ENCODE results near the gene RPL5. TPM values are rescaled to one million over a fixed set of nuclear protein-coding genes. Genes with fewer than 3 reads are reported as not detected.

The RPL5 gene
- total and polyA plus RNA-seq, 2 experiments from 2014 or later = 2,182 to 3,547 TPM

- TF ChIP-seq CREB1 (CRISPR knock-in tag; IDR thresholded peaks at IDR 0.05; ENCODE audit: low read depth) (no peak), ZNF114 (CRISPR knock-in tag; IDR thresholded peaks at IDR 0.05) (no peak), STAT1 (IDR thresholded peaks at IDR 0.05; ENCODE audit: unreplicated experiment) (no peak), POLR2AphosphoS5 (IDR thresholded peaks at IDR 0.05; ENCODE audit: low read depth) (no peak), CTCF (conservative IDR thresholded peaks at IDR 0.05; ENCODE audit: low read depth in 2 of 2) (no peak), ZNF331 (CRISPR knock-in tag; IDR thresholded peaks at IDR 0.05; ENCODE audit: low read depth) (no peak), ZNF462 (CRISPR knock-in tag; IDR thresholded peaks at IDR 0.05) (no peak), JUNB (IDR thresholded peaks at IDR 0.05; ENCODE audit: unreplicated experiment) (no peak), EZH2phosphoT487 (IDR thresholded peaks at IDR 0.05; ENCODE audit: unreplicated experiment) (no peak), EZH2 (IDR thresholded peaks at IDR 0.05; ENCODE audit: low read depth, unreplicated experiment) (no peak), NANOG (IDR thresholded peaks at IDR 0.05; ENCODE audit: borderline replicate concordance) (no peak), ETS1 (IDR thresholded peaks at IDR 0.05) (no peak), REST (IDR thresholded peaks at IDR 0.05; ENCODE audit: unreplicated experiment) (no peak)
- Histone ChIP-seq H3F3A (replicated peaks; ENCODE audit: low read depth) (no peaks in the 10 kb centered on the region), H3K79me2 (replicated peaks; ENCODE audit: insufficient read depth) (no peaks in the 10 kb centered on the region), H3K27me3 (ENCODE audit: insufficient read depth) (no peaks in the 10 kb centered on the region), H3K4me3 (no peak overlapping the region), H3K9me2 (ENCODE audit: insufficient read depth) (no peaks in the 10 kb centered on the region), H3K36me3 (ENCODE audit: insufficient read depth) (no peaks in the 10 kb centered on the region), H4K20me1 (replicated peaks; ENCODE audit: insufficient read depth) (no peaks in the 10 kb centered on the region), H3K4me2 (no peak overlapping the region), H3K27ac (ENCODE audit: low read depth) (no peak overlapping the region), H2AFZ (no peak overlapping the region), H3K4me1 (ENCODE audit: insufficient read depth) (peaks cover 5% of the 10 kb centered on the region)
- peaks cover 13% of the 10 kb centered on the region; the same call in 2 of the 3 replicates for H3K4me1 Mint-ChIP-seq
- H3K4me3 Mint-ChIP-seq = no peak overlapping the region
- DNase-seq (ENCODE audit: low spot score) = no peak
- H3K27me3 Mint-ChIP-seq (ENCODE audit: insufficient read depth, low read depth, poor library complexity) = no peaks in the 10 kb centered on the region
- no peak for ATAC-seq
- H3K9me3 Mint-ChIP-seq = peaks cover 9% of the 10 kb centered on the region
- H3K27ac Mint-ChIP-seq = 0 out of 2 replicates have a peak overlapping the region, but pooled peaks have one; percentile 9
- peaks cover 8% of the 10 kb centered on the region; the same call in 2 of the 3 replicates for H3K36me3 Mint-ChIP-seq (ENCODE audit: low read depth)
Measured at GRCh38 chr1:92877081-92877711, 45.4 kb downstream of the RPL5 start.

Measured in GM23338 (cell line).